ENCODE results near the gene DUSP16.
"Not testable (repeated sequence)": the region's sequence is repeated elsewhere in the genome, so short reads cannot be mapped to it uniquely, and the experiment has no call there.

DUSP16 gene, protein sequence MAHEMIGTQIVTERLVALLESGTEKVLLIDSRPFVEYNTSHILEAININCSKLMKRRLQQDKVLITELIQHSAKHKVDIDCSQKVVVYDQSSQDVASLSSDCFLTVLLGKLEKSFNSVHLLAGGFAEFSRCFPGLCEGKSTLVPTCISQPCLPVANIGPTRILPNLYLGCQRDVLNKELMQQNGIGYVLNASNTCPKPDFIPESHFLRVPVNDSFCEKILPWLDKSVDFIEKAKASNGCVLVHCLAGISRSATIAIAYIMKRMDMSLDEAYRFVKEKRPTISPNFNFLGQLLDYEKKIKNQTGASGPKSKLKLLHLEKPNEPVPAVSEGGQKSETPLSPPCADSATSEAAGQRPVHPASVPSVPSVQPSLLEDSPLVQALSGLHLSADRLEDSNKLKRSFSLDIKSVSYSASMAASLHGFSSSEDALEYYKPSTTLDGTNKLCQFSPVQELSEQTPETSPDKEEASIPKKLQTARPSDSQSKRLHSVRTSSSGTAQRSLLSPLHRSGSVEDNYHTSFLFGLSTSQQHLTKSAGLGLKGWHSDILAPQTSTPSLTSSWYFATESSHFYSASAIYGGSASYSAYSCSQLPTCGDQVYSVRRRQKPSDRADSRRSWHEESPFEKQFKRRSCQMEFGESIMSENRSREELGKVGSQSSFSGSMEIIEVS

GRCh38 chr12:12562585-12563261 lies at the start of gene DUSP16:
Gene DUSP16, minus strand, starts transcription at chr12:12562863. Its CDS starts 41,765 bp downstream, at chr12:12521098.
- peak; percentile 97 for DNase-seq (ENCODE audit: low spot score)

GRCh38 chr12:12612358-12612757 lies 49.7 kb upstream of the DUSP16 start:
- DNase-seq (ENCODE audit: low spot score), result no peak

- peak; percentile 97 for DNase-seq (ENCODE audit: low spot score)
These were observed 49.0 kb upstream of the DUSP16 start, which contains the start of gene CREBL2 for GRCh38 chr12:12611512-12612306. Gene CREBL2, plus strand, starts transcription at chr12:12611876. Its CDS starts 297 bp downstream, at chr12:12612173.

DNA sequence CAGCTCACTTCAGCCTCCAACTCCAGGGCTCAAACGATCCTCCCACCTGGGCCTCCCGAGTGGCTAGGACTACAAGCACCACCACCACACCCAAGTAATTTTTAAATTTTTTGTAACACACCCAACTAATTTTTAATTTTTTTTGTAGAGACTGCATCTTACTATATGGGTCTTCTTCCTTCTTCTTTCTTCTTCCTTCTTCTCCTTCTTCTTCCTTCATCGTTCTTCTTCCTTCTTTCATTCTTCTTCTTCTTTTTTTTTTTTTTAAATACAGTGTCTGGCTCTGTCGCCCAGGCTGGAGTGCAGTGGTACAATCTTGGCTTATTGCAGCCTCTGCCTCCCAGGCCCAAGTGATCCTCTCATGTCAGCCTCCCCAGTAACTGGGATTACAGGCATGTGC lies 48.0 kb upstream of the DUSP16 start:
- DNase-seq (ENCODE audit: low spot score), result no peak

GRCh38 chr12:12609692-12610091 lies 47.0 kb upstream of the DUSP16 start:
- no peak for DNase-seq (ENCODE audit: low spot score)

GRCh38 chr12:12608557-12608957 lies 45.9 kb upstream of the DUSP16 start:
- no peak for DNase-seq (ENCODE audit: low spot score)

GRCh38 chr12:12606781-12607589 lies 44.3 kb upstream of the DUSP16 start:
- DNase-seq (ENCODE audit: low spot score), result no peak

GRCh38 chr12:12604740-12605139 lies 42.1 kb upstream of the DUSP16 start:
- DNase-seq (ENCODE audit: low spot score), result no peak

GRCh38 chr12:12600659-12601058 lies 38.0 kb upstream of the DUSP16 start:
- no peak for DNase-seq (ENCODE audit: low spot score)

- DNase-seq (ENCODE audit: low spot score), result no peak
These were observed 37.3 kb upstream of the DUSP16 start for GRCh38 chr12:12599750-12600643.

DNA sequence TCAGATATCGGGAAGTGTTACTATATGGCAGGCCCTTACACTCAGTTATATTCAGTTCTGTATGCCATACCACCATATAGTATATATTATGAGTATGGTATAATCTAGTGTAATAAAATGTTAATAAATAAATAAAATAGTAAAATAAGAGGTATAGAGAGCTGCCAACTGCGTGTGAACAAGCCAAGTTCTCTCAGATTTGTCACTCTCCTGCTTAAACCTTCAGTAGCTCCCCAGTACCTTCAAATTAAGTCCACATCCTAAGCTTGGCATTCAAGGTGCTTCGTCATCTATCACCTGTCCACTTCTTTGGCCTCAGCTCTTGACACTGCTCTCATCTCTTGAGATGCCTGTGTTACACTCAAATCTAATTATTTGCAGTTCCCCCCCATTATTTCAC lies 36.2 kb upstream of the DUSP16 start:
- no peak for DNase-seq (ENCODE audit: low spot score)

GRCh38 chr12:12596598-12596997 lies 33.9 kb upstream of the DUSP16 start:
- DNase-seq (ENCODE audit: low spot score), result not testable (repeated sequence)

GRCh38 chr12:12595929-12596328 lies 33.3 kb upstream of the DUSP16 start:
- DNase-seq (ENCODE audit: low spot score), result not testable (repeated sequence)

- no peak for DNase-seq (ENCODE audit: low spot score)
These were observed 30.3 kb upstream of the DUSP16 start for GRCh38 chr12:12592930-12593329.

- no peak for DNase-seq (ENCODE audit: low spot score)
These were observed 28.3 kb upstream of the DUSP16 start for GRCh38 chr12:12590961-12591360.

DNA sequence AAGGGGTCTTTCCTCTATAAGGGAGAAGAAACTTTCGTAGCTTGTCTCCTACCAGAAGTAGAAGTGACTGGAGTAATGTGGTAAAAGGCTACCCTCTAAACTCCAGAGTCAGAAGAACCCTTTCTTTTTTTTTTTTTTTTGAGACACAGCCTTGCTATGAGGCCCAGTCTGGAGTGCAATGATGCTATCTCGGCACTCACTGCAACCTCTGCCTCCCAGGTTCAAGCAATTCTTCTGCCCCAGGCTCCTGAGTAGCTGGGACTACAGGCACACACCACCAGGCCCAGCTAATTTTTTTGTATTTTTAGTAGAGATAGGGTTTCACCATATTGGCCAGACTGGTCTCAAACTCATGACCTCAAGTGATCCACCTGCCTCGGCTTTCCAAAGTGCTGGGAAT lies 25.8 kb upstream of the DUSP16 start:
- DNase-seq (ENCODE audit: low spot score), result not testable (repeated sequence)

- no peak for DNase-seq (ENCODE audit: low spot score)
These were observed 25.2 kb upstream of the DUSP16 start for GRCh38 chr12:12587878-12588277.

GRCh38 chr12:12586879-12587675 lies 24.4 kb upstream of the DUSP16 start:
- no peak for DNase-seq (ENCODE audit: low spot score)
